ENCODE results near the gene BRAF.

- TF ChIP-seq CTCF (IDR thresholded peaks at IDR 0.05; ENCODE audit: low read depth, low read length) (no peak), POLR2A (IDR thresholded peaks at IDR 0.05; ENCODE audit: extremely low read depth, insufficient read length) (no peak)
Observed at GRCh38 chr7:140674356-140674800, 250.4 kb downstream of the BRAF start.
